Peyer's patch (tissue), 4 donors: ENCODE data around the gene BLID. TPM values are rescaled to one million over a fixed set of nuclear protein-coding genes. Genes with fewer than 3 reads are reported as not detected.

ENCODE experiments used
- DNase-seq, 3 donors: peaks; one replicate each; pipeline ENCODE4 v3.0.0-alpha.2; 2017 to 2019
- H3K27ac ChIP-seq, 4 donors: fragments of 200-600 bp; sonication (generic); one replicate each; pipeline ENCODE4 v1.5.1; 2016 to 2019
- H3K27me3 ChIP-seq, 2 donors: fragments of 200-600 bp; sonication (generic); one replicate each; pipeline ENCODE4 v1.5.1; 2019
- H3K36me3 ChIP-seq, 3 donors: fragments of 200-600 bp; sonication (generic); one replicate each; pipeline ENCODE4 v1.5.1; 2016 to 2019
- H3K4me1 ChIP-seq, 4 donors: fragments of 200-600 bp; sonication (generic); one replicate each; pipeline ENCODE4 v1.5.1; 2016 to 2019
- H3K4me3 ChIP-seq, 4 donors: fragments of 200-600 bp; sonication (generic); 1 replicate in 3 of 4; 2 replicates in 1 of 4; pipeline ENCODE4 v1.5.1; 2016 to 2019; ENCODE audit warnings: mild to moderate bottlenecking in 1 of 4
- H3K9me3 ChIP-seq, 4 donors: fragments of 200-600 bp; sonication (generic); one replicate each; pipeline ENCODE4 v1.5.1; 2016 to 2019; ENCODE audit warnings: mild to moderate bottlenecking in 1 of 4
- POLR2A ChIP-seq, 2 donors: fragments of 450-650 bp; IDR thresholded peaks; one replicate each; pipeline ENCODE4 v1.5.1; 2017; ENCODE audit warnings: antibody characterized with exemption in 2 of 2, mild to moderate bottlenecking in 2 of 2, moderate library complexity in 2 of 2
- total RNA-seq, 4 donors: library from RNA; depleted of rRNA; stranded (reverse); fragments of >200 nt; gene quantifications; one replicate each; pipeline ENCODE4 v1.1.0, GENCODE V29; 2016
- TF ChIP-seq, protein P1 (sequence below), 6 experiments: fragments of 450-650 bp in 4 of 6; fragments of 200-600 bp in 2 of 6; sonication (generic) in 1 of 6; IDR thresholded peaks; one replicate each; pipeline ENCODE4 v1.5.1; 2017 to 2019; ENCODE audit warnings: antibody characterized with exemption in 6 of 6, mild to moderate bottlenecking in 3 of 6, moderate library complexity in 1 of 6

The BLID gene
- total RNA-seq, 4 donors from 2014 or later = not detected

DNA sequence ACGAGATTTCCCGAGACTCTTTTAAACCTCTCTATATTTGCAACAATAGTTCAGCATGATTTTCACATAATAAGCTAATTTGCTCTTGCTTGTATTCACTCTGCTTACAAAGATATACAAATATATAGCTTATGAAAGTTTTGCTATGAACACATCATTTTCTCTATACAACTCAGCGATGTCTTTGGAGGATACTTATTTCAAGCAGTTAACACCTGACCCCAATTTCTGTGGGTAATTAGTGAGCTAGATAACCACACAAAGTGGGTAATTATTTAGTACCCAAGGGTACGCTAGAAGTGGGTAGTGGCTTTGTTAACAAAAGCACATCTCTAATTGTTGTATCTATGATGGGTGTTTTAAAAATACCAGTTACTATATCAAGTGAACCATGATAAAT, 12.3 kb downstream of the BLID start:
- Histone ChIP-seq H3K36me3 (no peaks in the 10 kb centered on the region), H3K27ac (no peak overlapping the region), H3K4me1 (no peaks in the 10 kb centered on the region), H3K9me3 (no peaks in the 10 kb centered on the region), H3K27me3 (no peaks in the 10 kb centered on the region), H3K4me3 (no peak overlapping the region)
- TF ChIP-seq, protein P1, sequence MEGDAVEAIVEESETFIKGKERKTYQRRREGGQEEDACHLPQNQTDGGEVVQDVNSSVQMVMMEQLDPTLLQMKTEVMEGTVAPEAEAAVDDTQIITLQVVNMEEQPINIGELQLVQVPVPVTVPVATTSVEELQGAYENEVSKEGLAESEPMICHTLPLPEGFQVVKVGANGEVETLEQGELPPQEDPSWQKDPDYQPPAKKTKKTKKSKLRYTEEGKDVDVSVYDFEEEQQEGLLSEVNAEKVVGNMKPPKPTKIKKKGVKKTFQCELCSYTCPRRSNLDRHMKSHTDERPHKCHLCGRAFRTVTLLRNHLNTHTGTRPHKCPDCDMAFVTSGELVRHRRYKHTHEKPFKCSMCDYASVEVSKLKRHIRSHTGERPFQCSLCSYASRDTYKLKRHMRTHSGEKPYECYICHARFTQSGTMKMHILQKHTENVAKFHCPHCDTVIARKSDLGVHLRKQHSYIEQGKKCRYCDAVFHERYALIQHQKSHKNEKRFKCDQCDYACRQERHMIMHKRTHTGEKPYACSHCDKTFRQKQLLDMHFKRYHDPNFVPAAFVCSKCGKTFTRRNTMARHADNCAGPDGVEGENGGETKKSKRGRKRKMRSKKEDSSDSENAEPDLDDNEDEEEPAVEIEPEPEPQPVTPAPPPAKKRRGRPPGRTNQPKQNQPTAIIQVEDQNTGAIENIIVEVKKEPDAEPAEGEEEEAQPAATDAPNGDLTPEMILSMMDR (IDR thresholded peaks at IDR 0.05) = no peak
- TF ChIP-seq POLR2A (IDR thresholded peaks at IDR 0.05) = no peak
- no peak for DNase-seq

DNA sequence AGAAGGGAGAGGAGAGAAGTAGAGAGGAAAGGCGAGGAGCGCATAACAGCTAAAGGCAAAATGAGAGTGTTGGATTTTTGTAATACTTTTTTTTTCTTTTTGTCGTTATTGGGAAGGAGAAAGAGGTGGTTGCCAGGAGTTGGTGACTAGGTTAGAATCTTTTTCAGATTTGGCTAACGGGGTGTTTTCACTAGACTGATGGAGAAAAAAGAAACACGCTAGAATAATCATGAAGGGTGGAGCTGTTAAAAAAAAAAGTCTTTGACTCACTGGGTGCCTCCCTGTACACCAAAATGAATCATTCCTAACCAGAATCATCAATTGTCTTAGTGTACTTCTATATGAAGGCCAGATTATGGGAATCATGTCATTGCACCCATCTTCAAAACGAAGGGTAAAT, 12.7 kb downstream of the BLID start:
- no peak overlapping the region for H3K4me3 ChIP-seq
- no peaks in the 10 kb centered on the region for H3K36me3 ChIP-seq
- H3K27me3 ChIP-seq = no peaks in the 10 kb centered on the region
- TF ChIP-seq, protein P1 (IDR thresholded peaks at IDR 0.05) = no peak
- TF ChIP-seq POLR2A (IDR thresholded peaks at IDR 0.05) = no peak
- no peaks in the 10 kb centered on the region for H3K4me1 ChIP-seq
- no peak overlapping the region for H3K27ac ChIP-seq
- H3K9me3 ChIP-seq = no peaks in the 10 kb centered on the region
- no peak for DNase-seq

DNA sequence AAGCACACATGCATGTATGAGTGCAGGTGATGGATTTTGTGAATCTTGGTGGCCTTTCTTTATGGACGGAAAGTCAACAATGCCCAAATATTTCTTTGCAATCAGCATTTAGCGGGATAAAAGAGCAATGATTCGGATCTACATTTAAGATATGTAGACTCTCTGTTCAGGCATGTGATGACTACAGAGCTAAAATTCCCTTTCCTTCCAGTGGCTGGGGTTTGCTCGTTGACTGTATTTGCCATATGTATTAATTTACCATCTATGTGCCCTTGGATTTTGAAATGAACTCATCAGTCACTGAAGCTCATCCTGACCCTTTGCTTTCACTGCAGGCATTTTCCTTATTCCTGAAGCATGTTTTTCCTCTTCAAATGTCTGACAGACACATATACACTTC, 13.6 kb downstream of the BLID start:
- Histone ChIP-seq H3K27me3 (no peaks in the 10 kb centered on the region), H3K9me3 (no peaks in the 10 kb centered on the region), H3K4me1 (no peaks in the 10 kb centered on the region), H3K4me3 (no peak overlapping the region), H3K36me3 (no peaks in the 10 kb centered on the region), H3K27ac (peak overlapping the region in 1 of 4 donors; percentile 84)
- no peak for TF ChIP-seq POLR2A (IDR thresholded peaks at IDR 0.05)
- TF ChIP-seq, protein P1 (IDR thresholded peaks at IDR 0.05) = no peak
- no peak for DNase-seq

- no peak for TF ChIP-seq POLR2A (IDR thresholded peaks at IDR 0.05)
- TF ChIP-seq, protein P1 (IDR thresholded peaks at IDR 0.05) = peak in 1 of 6 experiments; percentile 15
- Histone ChIP-seq H3K9me3 (no peaks in the 10 kb centered on the region), H3K4me1 (no peaks in the 10 kb centered on the region), H3K27me3 (no peaks in the 10 kb centered on the region), H3K4me3 (peak overlapping the region in 2 of 4 donors; percentile 13 to 45), H3K36me3 (no peaks in the 10 kb centered on the region), H3K27ac (peak overlapping the region in 3 of 4 donors; percentile 22 to 84 (median 28))
- DNase-seq = no peak
These were observed 14.3 kb downstream of the BLID start for GRCh38 chr11:122101625-122102291.

DNA sequence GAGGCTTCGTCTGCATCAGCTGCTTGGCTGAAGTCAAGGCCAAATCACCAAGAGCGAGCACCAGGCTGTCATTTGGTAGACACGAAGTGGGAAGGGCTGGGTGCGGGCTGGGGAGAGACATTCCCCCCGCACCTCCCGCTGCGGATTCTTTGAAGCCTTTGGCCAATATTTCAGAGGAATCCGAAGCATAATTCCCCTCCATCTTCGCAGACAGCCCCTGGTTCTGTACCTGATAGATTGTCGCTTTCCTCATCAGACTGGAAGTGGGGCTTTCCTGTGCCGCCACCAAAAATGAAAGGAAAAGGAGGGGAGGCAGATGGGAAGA, 15.3 kb downstream of the BLID start:
- TF ChIP-seq, protein P1 (IDR thresholded peaks at IDR 0.05) = no peak
- TF ChIP-seq POLR2A (IDR thresholded peaks at IDR 0.05) = no peak
- Histone ChIP-seq H3K27ac (peak overlapping the region in 3 of 4 donors; percentile 22 to 84 (median 44)), H3K4me3 (peak overlapping the region in 3 of 4 donors; percentile 13 to 45 (median 27)), H3K27me3 (no peaks in the 10 kb centered on the region), H3K9me3 (no peaks in the 10 kb centered on the region), H3K4me1 (no peaks in the 10 kb centered on the region), H3K36me3 (no peaks in the 10 kb centered on the region)
- no peak for DNase-seq
